Hepatocyte (in vitro differentiated cells): ENCODE results near the gene HLA-DOB. TPM values are rescaled to one million over a fixed set of nuclear protein-coding genes. Genes with fewer than 3 reads are reported as not detected.

Source experiments
- DNase-seq: peaks from one replicate; pipeline ENCODE4 v3.0.0-alpha.2; 2016; ENCODE audit warnings: low spot score
- H2AFZ ChIP-seq: fragments of 200-600 bp; sonication (generic); 2 replicates; pipeline ENCODE4 v1.6.0; 2016; ENCODE audit warnings: antibody characterized with exemption, mild to moderate bottlenecking
- H3K27ac ChIP-seq: fragments of 200-600 bp; sonication (generic); 2 replicates; pipeline ENCODE4 v1.5.1; 2016; ENCODE audit warnings: mild to moderate bottlenecking
- H3K27me3 ChIP-seq: fragments of 200-600 bp; sonication (generic); 2 replicates; pipeline ENCODE4 v1.6.1; 2016
- H3K36me3 ChIP-seq: fragments of 200-600 bp; sonication (generic); replicated peaks from 2 replicates; pipeline ENCODE4 v1.5.1; 2016; ENCODE audit warnings: low read depth; ENCODE audit not compliant: insufficient read depth
- H3K4me1 ChIP-seq: fragments of 200-600 bp; sonication (generic); 2 replicates; pipeline ENCODE4 v1.5.1; 2016; ENCODE audit warnings: mild to moderate bottlenecking, moderate library complexity; ENCODE audit not compliant: insufficient read depth
- H3K4me2 ChIP-seq: fragments of 200-600 bp; sonication (generic); 2 replicates; pipeline ENCODE4 v1.6.0; 2016
- H3K4me3 ChIP-seq: fragments of 200-600 bp; sonication (generic); 2 replicates; pipeline ENCODE4 v1.5.1; 2016; ENCODE audit warnings: mild to moderate bottlenecking
- H3K79me2 ChIP-seq: fragments of 200-600 bp; sonication (generic); 2 replicates; pipeline ENCODE4 v1.6.0; 2017; ENCODE audit warnings: mild to moderate bottlenecking
- H3K9me2 ChIP-seq: fragments of 200-600 bp; sonication (generic); replicated peaks from 2 replicates; pipeline ENCODE4 v1.6.0; 2017; ENCODE audit warnings: mild to moderate bottlenecking; ENCODE audit not compliant: insufficient read depth
- H3K9me3 ChIP-seq: fragments of 200-600 bp; sonication (generic); 2 replicates; pipeline ENCODE4 v1.5.1; 2016; ENCODE audit warnings: low read depth, mild to moderate bottlenecking
- H4K20me1 ChIP-seq: fragments of 200-600 bp; sonication (generic); 2 replicates; pipeline ENCODE4 v1.6.0; 2016; ENCODE audit warnings: mild to moderate bottlenecking; ENCODE audit not compliant: insufficient read depth, poor library complexity, severe bottlenecking
- EZH2 ChIP-seq: fragments of 200-600 bp; sonication (generic); IDR thresholded peaks from 2 replicates; pipeline ENCODE4 v1.6.1; 2016; ENCODE audit warnings: antibody characterized with exemption, mild to moderate bottlenecking, borderline replicate concordance
- EZH2phosphoT487 ChIP-seq: fragments of 200-600 bp; sonication (generic); IDR thresholded peaks from one replicate; pipeline ENCODE4 v1.6.1; 2018; ENCODE audit warnings: antibody characterized with exemption, mild to moderate bottlenecking, low read depth, moderate library complexity; ENCODE audit not compliant: unreplicated experiment, severe bottlenecking
- WGBS: methylation state at CpG from one replicate; pipeline ENCODE4 v1.1.6; 2016; ENCODE audit warnings: low lambda C conversion rate; ENCODE audit errors: missing lambda C conversion rate; 5-methylcytosine and 5-hydroxymethylcytosine counted together
- polyA plus RNA-seq: library from polyadenylated mRNA; unstranded; fragments of >200 nt; fragmentation: Nextera tagmentation; extraction: Ambion mirVana; gene quantifications from 2 replicates; pipeline ENCODE4 v1.2.1, GENCODE V29; 2016
- total RNA-seq: library from RNA; depleted of rRNA; stranded (reverse); fragments of >200 nt; gene quantifications from 2 replicates; pipeline ENCODE4 v1.2.3, GENCODE V29; 2014
- TF ChIP-seq, protein P1 (sequence below): fragments of 200-600 bp; sonication (generic); IDR thresholded peaks from 2 replicates; pipeline ENCODE4 v1.5.1; 2016; ENCODE audit warnings: antibody characterized with exemption, mild to moderate bottlenecking; ENCODE audit not compliant: poor library complexity

Gene HLA-DOB
- total and polyA plus RNA-seq, 2 experiments from 2014 or later, result 0.94 TPM; not detected in 1

DNA sequence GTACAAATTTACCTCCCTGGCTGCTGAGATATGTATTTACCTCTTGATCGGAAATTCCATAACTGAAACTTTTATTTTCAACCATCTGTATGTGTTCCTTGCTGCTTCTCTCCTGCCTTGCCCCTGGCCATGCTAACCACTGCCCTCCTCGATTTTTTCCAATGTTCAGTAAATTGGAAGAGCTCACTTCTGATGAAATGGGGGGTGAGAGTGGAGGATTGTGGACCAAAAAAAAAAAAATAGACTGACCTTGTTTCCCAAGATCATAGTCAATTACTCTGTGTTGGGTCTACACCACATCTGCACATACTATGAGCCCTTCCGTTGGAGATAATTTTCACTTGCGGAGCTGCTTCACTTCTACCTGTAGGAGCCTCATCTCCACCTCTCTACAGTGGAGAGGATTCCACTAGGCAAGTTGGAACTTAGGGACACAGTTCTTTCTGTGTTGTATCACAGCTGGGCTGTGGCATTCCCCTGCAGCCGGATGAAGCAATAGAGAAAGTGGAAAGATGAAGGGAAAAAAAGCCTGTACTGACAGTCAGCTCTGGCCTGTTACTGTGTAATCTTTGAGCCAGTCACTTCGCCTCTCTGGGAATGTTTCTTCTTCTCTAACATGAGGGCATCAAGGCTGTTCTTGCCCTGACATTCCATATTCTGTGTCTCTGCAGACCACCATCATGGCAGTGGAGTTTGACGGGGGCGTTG is 38.8 kb upstream of the HLA-DOB start:
- no peak for DNase-seq
- H3K27me3 ChIP-seq, result peaks cover 35% of the 10 kb centered on the region
- H3K9me3 ChIP-seq, result no peaks in the 10 kb centered on the region
- TF ChIP-seq EZH2phosphoT487, result no peak
- no peak for TF ChIP-seq EZH2
- TF ChIP-seq, protein P1, sequence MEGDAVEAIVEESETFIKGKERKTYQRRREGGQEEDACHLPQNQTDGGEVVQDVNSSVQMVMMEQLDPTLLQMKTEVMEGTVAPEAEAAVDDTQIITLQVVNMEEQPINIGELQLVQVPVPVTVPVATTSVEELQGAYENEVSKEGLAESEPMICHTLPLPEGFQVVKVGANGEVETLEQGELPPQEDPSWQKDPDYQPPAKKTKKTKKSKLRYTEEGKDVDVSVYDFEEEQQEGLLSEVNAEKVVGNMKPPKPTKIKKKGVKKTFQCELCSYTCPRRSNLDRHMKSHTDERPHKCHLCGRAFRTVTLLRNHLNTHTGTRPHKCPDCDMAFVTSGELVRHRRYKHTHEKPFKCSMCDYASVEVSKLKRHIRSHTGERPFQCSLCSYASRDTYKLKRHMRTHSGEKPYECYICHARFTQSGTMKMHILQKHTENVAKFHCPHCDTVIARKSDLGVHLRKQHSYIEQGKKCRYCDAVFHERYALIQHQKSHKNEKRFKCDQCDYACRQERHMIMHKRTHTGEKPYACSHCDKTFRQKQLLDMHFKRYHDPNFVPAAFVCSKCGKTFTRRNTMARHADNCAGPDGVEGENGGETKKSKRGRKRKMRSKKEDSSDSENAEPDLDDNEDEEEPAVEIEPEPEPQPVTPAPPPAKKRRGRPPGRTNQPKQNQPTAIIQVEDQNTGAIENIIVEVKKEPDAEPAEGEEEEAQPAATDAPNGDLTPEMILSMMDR, result no peak
- peaks cover 9% of the 10 kb centered on the region for H3K4me1 ChIP-seq
- H3K36me3 ChIP-seq, result no peaks in the 10 kb centered on the region
- H4K20me1 ChIP-seq, result no peaks in the 10 kb centered on the region
- H3K4me3 ChIP-seq, result no peak overlapping the region
- no peak overlapping the region for H2AFZ ChIP-seq
- no peak overlapping the region for H3K27ac ChIP-seq
- H3K4me2 ChIP-seq, result no peak overlapping the region
- H3K9me2 ChIP-seq, result no peaks in the 10 kb centered on the region
- 88% methylated on average over 8 of the region's 8 CpGs for WGBS
- no peaks in the 10 kb centered on the region for H3K79me2 ChIP-seq

DNA sequence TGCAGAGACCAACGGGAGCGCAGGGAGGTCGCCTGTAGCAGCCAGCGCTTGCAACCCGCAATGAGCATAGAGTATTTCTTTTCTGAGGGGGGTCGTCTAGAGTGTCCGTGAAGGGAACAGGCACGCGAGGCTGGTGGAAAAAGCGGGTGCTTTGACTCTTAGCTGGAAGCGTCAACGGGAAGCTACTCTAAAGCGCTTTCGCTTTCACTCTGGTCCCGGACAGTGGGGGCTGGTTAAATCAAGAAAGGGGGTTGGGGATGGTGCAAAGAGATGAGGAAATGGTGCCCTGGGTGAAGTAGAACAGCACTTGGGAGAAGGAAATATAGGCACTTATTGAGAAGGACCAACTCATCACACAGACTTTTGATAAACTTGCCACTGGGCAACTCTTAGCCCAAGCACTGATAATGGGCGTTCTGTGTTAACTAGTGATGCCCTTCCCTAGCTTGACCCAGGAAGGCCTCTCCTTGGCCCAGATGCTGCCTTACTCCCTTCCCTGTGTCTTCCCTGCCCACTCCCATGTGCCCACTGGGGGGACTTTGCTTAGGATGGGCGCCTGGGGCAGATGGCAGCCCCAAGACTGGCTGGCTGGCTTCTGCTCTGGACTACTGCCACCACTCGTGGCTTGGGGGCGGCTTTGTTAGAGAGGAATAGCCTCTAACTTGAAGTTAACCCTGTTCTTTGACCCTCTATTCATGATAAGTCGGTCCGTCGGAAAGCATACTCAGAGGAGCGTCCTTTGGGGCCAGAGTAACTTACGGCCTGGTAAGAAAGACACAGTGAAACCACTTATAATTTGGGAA is 37.8 kb upstream of the HLA-DOB start:
- WGBS, result 39% methylated on average over 21 of the region's 24 CpGs

DNA sequence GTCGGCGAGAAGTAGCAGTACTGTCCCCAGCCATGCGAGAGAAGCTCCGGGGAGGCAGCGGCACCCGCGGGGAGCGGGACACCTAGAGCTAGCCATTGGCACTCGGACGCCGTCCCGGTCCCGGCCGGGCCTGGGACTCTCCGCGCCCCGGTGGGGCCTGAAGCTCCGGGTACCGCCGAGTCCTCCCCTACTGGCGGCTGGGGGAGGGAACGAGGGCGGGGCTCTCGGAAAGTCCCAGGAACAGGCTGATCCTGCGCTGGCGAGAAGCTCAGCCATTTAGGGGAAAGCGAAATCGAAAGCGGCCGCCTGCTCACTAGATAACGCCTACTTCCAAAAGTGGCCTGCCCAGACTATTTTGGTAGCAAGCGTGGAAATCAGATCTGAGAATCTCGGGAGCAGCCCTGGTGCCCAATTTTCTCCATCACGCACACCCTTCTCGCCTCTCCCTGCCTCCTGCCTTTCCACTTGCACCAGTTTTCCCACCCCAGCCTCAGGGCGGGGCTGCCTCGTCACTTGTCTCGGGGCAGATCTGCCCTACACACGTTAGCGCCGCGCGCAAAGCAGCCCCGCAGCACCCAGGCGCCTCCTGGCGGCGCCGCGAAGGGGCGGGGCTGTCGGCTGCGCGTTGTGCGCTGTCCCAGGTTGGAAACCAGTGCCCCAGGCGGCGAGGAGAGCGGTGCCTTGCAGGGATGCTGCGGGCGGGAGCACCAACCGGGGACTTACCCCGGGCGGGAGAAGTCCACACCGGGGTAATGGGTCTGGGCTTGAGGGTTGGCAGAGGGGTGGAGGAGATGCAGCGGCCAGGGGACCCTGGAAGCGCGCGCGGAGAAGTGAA is 37.0 kb upstream of the HLA-DOB start, which contains the start of the genes PSMB9 and TAP1:
Gene PSMB9, plus strand, starts transcription at position 652 of the 835 bp plus-strand sequence. Its CDS starts 38 bp downstream, at position 690.
Gene TAP1, minus strand, starts transcription at position 164 of the 835 bp plus-strand sequence. Its CDS starts 68 bp downstream, at position 96.
- Histone ChIP-seq H4K20me1 (no peaks in the 10 kb centered on the region), H3K27ac (peak within 1 kb of the TSS; percentile 91), H3K9me3 (no peaks in the 10 kb centered on the region), H3K4me3 (peak within 1 kb of the TSS; percentile 68), H3K36me3 (no peaks in the 10 kb centered on the region), H3K4me1 (peaks cover 9% of the 10 kb centered on the region), H2AFZ (peak within 1 kb of the TSS; percentile 79), H3K79me2 (no peaks in the 10 kb centered on the region), H3K4me2 (peak within 1 kb of the TSS; percentile 100), H3K9me2 (no peaks in the 10 kb centered on the region), H3K27me3 (peaks cover 35% of the 10 kb centered on the region)
- WGBS, result under 1% methylated on average over 65 of the region's 68 CpGs
- peak; percentile 97 for DNase-seq
- TF ChIP-seq EZH2, result no peak
- TF ChIP-seq, protein P1, result peak; percentile 78

More for the DNA sequence above, 37.8 kb upstream of the HLA-DOB start:
- no peak for TF ChIP-seq EZH2
- TF ChIP-seq, protein P1, result no peak
- no peak for TF ChIP-seq EZH2phosphoT487
- H2AFZ ChIP-seq, result peak overlapping the region; percentile 79
- peak overlapping the region; percentile 68 for H3K4me3 ChIP-seq
- H3K27ac ChIP-seq, result peak overlapping the region; percentile 91
- peaks cover 35% of the 10 kb centered on the region for H3K27me3 ChIP-seq
- H3K9me2 ChIP-seq, result no peaks in the 10 kb centered on the region
- H3K4me2 ChIP-seq, result peak overlapping the region; percentile 100
- H3K36me3 ChIP-seq, result no peaks in the 10 kb centered on the region
- H3K79me2 ChIP-seq, result no peaks in the 10 kb centered on the region
- peak; percentile 30 for DNase-seq
- H3K9me3 ChIP-seq, result no peaks in the 10 kb centered on the region
- peaks cover 9% of the 10 kb centered on the region for H3K4me1 ChIP-seq
- H4K20me1 ChIP-seq, result no peaks in the 10 kb centered on the region
